Gastrocnemius medialis (tissue), 4 donors: Measurements from ENCODE around the gene LRRC4. TPM values are rescaled to one million over a fixed set of nuclear protein-coding genes. Genes with fewer than 3 reads are reported as not detected.

Experiments
- ATAC-seq, 2 donors: fragments of 150-250 bp; one replicate each; pipeline ENCODE4 v1.9.1; 2016
- DNase-seq, 2 donors: peaks; one replicate each; pipeline ENCODE4 v3.0.0-alpha.2; 2019
- H3K27ac ChIP-seq, 4 donors: fragments of 200-600 bp; sonication (generic); 1 replicate in 1 of 4; 2 replicates in 3 of 4; pipeline ENCODE4 v1.5.1; 2016 to 2018; ENCODE audit warnings: mild to moderate bottlenecking in 2 of 4, moderate library complexity in 1 of 4
- H3K27me3 ChIP-seq, 3 donors: fragments of 200-600 bp; sonication (generic) in 2 of 3; 1 replicate in 1 of 3; 2 replicates in 2 of 3; pipeline versions ENCODE4 v1.5.1 to v1.6.0; 2016 to 2019; ENCODE audit warnings: mild to moderate bottlenecking in 1 of 3, moderate library complexity in 1 of 3
- H3K36me3 ChIP-seq, 2 donors: fragments of 200-600 bp; sonication (generic) in 1 of 2; one replicate each; pipeline ENCODE4 v1.5.1; 2017 to 2018
- H3K4me1 ChIP-seq, 2 donors: fragments of 200-600 bp; sonication (generic) in 1 of 2; one replicate each; pipeline ENCODE4 v1.5.1; 2016 to 2017; ENCODE audit warnings: mild to moderate bottlenecking in 2 of 2
- H3K4me3 ChIP-seq, 4 donors: fragments of 200-600 bp; sonication (generic) in 3 of 4; 1 replicate in 1 of 4; 2 replicates in 3 of 4; pipeline ENCODE4 v1.5.1; 2016 to 2019; ENCODE audit warnings: mild to moderate bottlenecking in 2 of 4
- H3K9me3 ChIP-seq, 3 donors: fragments of 200-600 bp; sonication (generic) in 2 of 3; 1 replicate in 1 of 3; 2 replicates in 2 of 3; pipeline ENCODE4 v1.5.1; 2016 to 2019
- POLR2A ChIP-seq, 2 donors: fragments of 450-650 bp; IDR thresholded peaks; one replicate each; pipeline ENCODE4 v1.6.1; 2017; ENCODE audit warnings: antibody characterized with exemption in 2 of 2, mild to moderate bottlenecking in 2 of 2, moderate library complexity in 2 of 2
- in situ Hi-C, 4 donors: fragments of 200-750 bp; cut with MboI; loops; one replicate each; pipeline versions ENCODE4 v1.15.0 to v1.8.0; 2017; ENCODE audit warnings: low sequenced_read_pairs in 4 of 4
- intact Hi-C: fragments of 100-400 bp; cut with DNase I; formaldehyde crosslinking; loops from one replicate; pipeline ENCODE4 v1.15.1; 2023; ENCODE audit warnings: low total_unique reads
- total RNA-seq, 4 donors: library from RNA; depleted of rRNA; stranded (reverse); fragments of >200 nt; gene quantifications; one replicate each; pipeline versions ENCODE4 v1.1.0 to v1.2.3, GENCODE V29; 2016
- TF ChIP-seq, protein P1 (sequence below), 5 experiments: fragments of 450-650 bp in 3 of 5; fragments of 200-600 bp in 2 of 5; sonication (generic) in 2 of 5; IDR thresholded peaks in 4 of 5; conservative IDR thresholded peaks in 1 of 5; 1 replicate in 4 of 5; 2 replicates in 1 of 5; pipeline ENCODE4 v1.5.1; 2016 to 2019; ENCODE audit warnings: antibody characterized with exemption in 5 of 5, mild to moderate bottlenecking in 3 of 5, moderate library complexity in 3 of 5

The LRRC4 gene
- total RNA-seq, 4 donors from 2014 or later, result 0.29 to 4.3 (median 0.96) TPM

DNA sequence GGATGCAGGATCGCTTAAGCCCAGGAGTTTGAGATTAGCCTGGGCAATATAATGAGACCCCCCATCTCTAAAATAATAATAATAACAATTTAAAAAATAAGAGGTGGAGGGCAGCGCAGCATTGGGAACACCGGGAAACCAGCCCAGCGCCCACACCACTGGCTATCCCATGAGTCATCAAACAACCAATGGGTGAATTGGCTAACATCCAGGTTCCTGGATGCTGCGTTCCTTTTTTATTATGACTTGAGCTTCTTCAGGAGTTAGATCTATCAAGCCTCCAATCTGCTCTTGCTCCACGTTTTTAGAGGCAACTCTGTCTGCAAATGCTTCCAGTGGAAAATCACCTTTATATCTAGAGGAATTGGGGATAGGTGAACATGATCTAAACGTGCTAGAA is 10.0 kb upstream of the LRRC4 start:
- H3K4me1 ChIP-seq, result no peaks in the 10 kb centered on the region
- no peaks in the 10 kb centered on the region for H3K27me3 ChIP-seq
- H3K36me3 ChIP-seq, result no peaks in the 10 kb centered on the region
- intact Hi-C loops (no loop called here), in situ Hi-C loops (no loop called here)
- no peaks in the 10 kb centered on the region for H3K9me3 ChIP-seq
- no peak overlapping the region for H3K4me3 ChIP-seq
- DNase-seq (no peak), ATAC-seq (no peak)
- TF ChIP-seq POLR2A (IDR thresholded peaks at IDR 0.05), result no peak
- TF ChIP-seq, protein P1, sequence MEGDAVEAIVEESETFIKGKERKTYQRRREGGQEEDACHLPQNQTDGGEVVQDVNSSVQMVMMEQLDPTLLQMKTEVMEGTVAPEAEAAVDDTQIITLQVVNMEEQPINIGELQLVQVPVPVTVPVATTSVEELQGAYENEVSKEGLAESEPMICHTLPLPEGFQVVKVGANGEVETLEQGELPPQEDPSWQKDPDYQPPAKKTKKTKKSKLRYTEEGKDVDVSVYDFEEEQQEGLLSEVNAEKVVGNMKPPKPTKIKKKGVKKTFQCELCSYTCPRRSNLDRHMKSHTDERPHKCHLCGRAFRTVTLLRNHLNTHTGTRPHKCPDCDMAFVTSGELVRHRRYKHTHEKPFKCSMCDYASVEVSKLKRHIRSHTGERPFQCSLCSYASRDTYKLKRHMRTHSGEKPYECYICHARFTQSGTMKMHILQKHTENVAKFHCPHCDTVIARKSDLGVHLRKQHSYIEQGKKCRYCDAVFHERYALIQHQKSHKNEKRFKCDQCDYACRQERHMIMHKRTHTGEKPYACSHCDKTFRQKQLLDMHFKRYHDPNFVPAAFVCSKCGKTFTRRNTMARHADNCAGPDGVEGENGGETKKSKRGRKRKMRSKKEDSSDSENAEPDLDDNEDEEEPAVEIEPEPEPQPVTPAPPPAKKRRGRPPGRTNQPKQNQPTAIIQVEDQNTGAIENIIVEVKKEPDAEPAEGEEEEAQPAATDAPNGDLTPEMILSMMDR (IDR thresholded peaks at IDR 0.05 in 4 of 5, conservative IDR thresholded peaks at IDR 0.05 in 1 of 5), result no peak
- no peak overlapping the region for H3K27ac ChIP-seq

DNA sequence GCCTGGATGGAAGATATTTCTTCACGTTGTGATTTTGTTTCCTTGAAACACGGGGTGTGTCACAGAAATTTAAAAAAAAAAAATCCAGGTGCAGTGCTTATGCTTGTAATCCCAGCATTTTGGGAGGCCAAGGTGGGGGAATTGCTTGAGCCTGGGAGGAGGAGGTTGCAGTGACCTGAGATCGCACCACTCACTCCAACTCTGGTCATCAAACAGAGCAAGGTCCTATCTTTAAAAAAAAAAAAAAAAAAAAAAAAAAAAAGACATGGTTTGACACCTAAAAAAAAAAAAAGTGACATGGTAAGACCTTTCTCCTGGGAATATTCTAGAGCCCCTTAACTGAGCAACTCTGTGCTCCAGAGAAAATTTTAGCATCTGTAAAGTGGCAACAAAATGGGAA is 9.0 kb upstream of the LRRC4 start:
- intact Hi-C loops (no loop called here), in situ Hi-C loops (no loop called here)
- H3K27me3 ChIP-seq, result no peaks in the 10 kb centered on the region
- no peak overlapping the region for H3K4me3 ChIP-seq
- DNase-seq (no peak), ATAC-seq (no peak)
- H3K36me3 ChIP-seq, result no peaks in the 10 kb centered on the region
- H3K9me3 ChIP-seq, result no peaks in the 10 kb centered on the region
- peaks cover 0 to under 1% of the 10 kb centered on the region in 2 donors for H3K4me1 ChIP-seq
- TF ChIP-seq POLR2A (IDR thresholded peaks at IDR 0.05), result no peak
- TF ChIP-seq, protein P1 (IDR thresholded peaks at IDR 0.05 in 4 of 5, conservative IDR thresholded peaks at IDR 0.05 in 1 of 5), result no peak
- H3K27ac ChIP-seq, result no peak overlapping the region

DNA sequence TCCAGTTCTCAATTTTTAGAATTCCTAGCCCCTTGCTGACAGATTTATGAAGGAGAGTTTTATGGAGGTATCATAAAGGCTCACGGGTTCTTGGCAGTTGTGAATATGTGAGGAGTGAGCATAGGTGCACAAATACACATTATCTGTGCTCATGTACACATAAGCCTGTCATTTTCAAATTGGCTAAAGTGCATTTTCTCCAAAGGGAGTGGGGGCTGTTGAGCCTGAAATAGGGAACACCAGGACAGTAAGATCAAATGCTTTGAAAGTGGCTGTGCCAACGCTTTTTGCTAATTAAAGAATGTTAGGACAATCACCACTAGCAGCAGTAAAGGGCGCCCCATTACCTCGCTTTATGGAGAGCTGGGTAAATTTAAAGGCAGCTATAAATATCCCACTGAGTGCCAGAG is 8.3 kb upstream of the LRRC4 start:
- no peak for TF ChIP-seq POLR2A (IDR thresholded peaks at IDR 0.05)
- TF ChIP-seq, protein P1 (IDR thresholded peaks at IDR 0.05 in 4 of 5, conservative IDR thresholded peaks at IDR 0.05 in 1 of 5), result no peak
- in situ Hi-C loops (no loop called here), intact Hi-C loops (loop anchor here (10.0 kb wide), 1 partner anchor 165 kb away; no protein-coding TSS in a partner anchor)
- Histone ChIP-seq H3K36me3 (no peaks in the 10 kb centered on the region), H3K4me1 (peaks cover 0 to 3% of the 10 kb centered on the region in 2 donors), H3K27ac (no peak overlapping the region), H3K9me3 (no peaks in the 10 kb centered on the region), H3K4me3 (no peak overlapping the region), H3K27me3 (no peaks in the 10 kb centered on the region)
- DNase-seq, result no peak
- ATAC-seq, result no peak

DNA sequence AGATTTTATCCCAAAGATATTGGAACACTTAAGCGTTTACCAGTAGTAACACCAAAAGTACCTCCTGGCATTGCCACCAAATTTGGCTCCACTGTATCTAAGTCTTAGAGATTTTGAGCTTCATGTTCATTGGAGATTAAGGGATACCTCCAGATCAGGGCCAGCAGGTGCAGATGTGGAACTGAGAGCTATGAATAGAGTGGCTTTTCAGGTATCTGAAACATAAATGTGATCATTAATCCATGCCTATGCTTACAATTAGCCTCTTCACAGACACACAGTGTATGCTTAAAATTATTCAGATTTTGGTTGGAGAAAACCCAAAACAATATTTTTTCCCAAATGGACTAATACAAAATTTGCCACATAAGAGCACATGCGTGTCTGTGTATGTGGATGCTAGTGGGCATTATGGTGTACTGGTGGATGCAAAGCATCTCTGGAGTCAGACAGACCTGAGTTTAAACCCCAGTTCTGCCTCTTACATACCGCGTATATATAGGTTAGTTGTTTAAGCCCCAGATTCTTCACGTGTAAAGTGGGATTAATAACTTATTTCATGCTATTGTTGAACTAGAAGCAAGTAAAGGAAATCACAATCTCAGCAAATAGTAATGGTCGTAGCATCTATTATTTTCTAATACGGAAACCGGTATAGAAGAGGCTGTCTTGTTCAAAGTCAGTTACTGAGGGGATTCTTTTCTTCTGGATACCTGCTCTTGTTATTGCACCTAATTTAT is 6.8 kb upstream of the LRRC4 start:
- TF ChIP-seq POLR2A (IDR thresholded peaks at IDR 0.05), result no peak
- TF ChIP-seq, protein P1 (IDR thresholded peaks at IDR 0.05 in 4 of 5, conservative IDR thresholded peaks at IDR 0.05 in 1 of 5), result no peak
- intact Hi-C loops (loop anchor here (10.0 kb wide), 1 partner anchor 167 kb away; no protein-coding TSS in a partner anchor), in situ Hi-C loops (no loop called here)
- no peaks in the 10 kb centered on the region for H3K36me3 ChIP-seq
- ATAC-seq (no peak), DNase-seq (no peak)
- no peak overlapping the region for H3K27ac ChIP-seq
- no peaks in the 10 kb centered on the region for H3K9me3 ChIP-seq
- H3K4me3 ChIP-seq, result no peak overlapping the region
- H3K4me1 ChIP-seq, result peaks cover 0 to 3% of the 10 kb centered on the region in 2 donors
- H3K27me3 ChIP-seq, result no peaks in the 10 kb centered on the region
